Measurements from ENCODE around the gene ANKRD22. TPM values are rescaled to one million over a fixed set of nuclear protein-coding genes. Genes with fewer than 3 reads are reported as not detected.

The ANKRD22 gene
- polyA plus RNA-seq, 1 of the 3 experiments (the other 2 are of a cell fraction): 0.15 TPM

- TF ChIP-seq MAX (IDR thresholded peaks at IDR 0.05; ENCODE audit: low read depth) (no peak), USF2 (IDR thresholded peaks at IDR 0.05; ENCODE audit: borderline replicate concordance, low read depth, low read length) (no peak), RAD21 (IDR thresholded peaks at IDR 0.05; ENCODE audit: low read length) (no peak), GABPA (IDR thresholded peaks at IDR 0.05; ENCODE audit: low read depth) (no peak)
Measured at GRCh38 chr10:88853155-88853881, 1.7 kb upstream of the ANKRD22 start (continued).

GRCh38 chr10:88852327-88852726 is 683 bp upstream of the ANKRD22 start:
- POLR2A ChIA-PET: no interaction called here
- WGBS (ENCODE audit: low lambda C conversion rate): 85% methylated on average over 4 of the region's 4 CpGs
- no peak for DNase-seq
- no peak overlapping the region for H3K27ac ChIP-seq (ENCODE audit: low read depth in 2 of 2, low read length in 1 of 2)
- CTCF ChIA-PET: interaction anchor here (0.6 to 7.1 kb wide), 3 partner anchors 16 to 81 kb away, joined by 3 to 46 read pairs (median 24); no protein-coding TSS in a partner anchor
- H3F3A ChIP-seq (replicated peaks; ENCODE audit: insufficient read depth): no peaks in the 10 kb centered on the region
- H2AFZ ChIP-seq (ENCODE audit: low read depth): no peak overlapping the region
- H3K9ac ChIP-seq: no peak overlapping the region
- H3K4me2 ChIP-seq: no peak overlapping the region
- H3K9me3 ChIP-seq: no peaks in the 10 kb centered on the region
- H3K9me2 ChIP-seq: no peaks in the 10 kb centered on the region
- no peaks in the 10 kb centered on the region for H3K79me2 ChIP-seq (ENCODE audit: insufficient read depth)
- no peaks in the 10 kb centered on the region for H3K36me3 ChIP-seq (replicated peaks in 1 of 2; ENCODE audit: control insufficient read depth in 1 of 2, insufficient read depth in 2 of 2, low read length in 1 of 2)
- H4K20me1 ChIP-seq (ENCODE audit: insufficient read depth): no peaks in the 10 kb centered on the region
- TF ChIP-seq NRF1 (IDR thresholded peaks at IDR 0.05; ENCODE audit: low read depth, low read length) (no peak), RCOR1 (IDR thresholded peaks at IDR 0.05; ENCODE audit: low read length) (no peak), USF1 (IDR thresholded peaks at IDR 0.05; ENCODE audit: borderline replicate concordance, low read depth) (no peak), CTCF (IDR thresholded peaks at IDR 0.05) (no peak), TAF1 (IDR thresholded peaks at IDR 0.05; ENCODE audit: borderline replicate concordance, low read depth, low read length) (no peak), MEF2A (IDR thresholded peaks at IDR 0.05; ENCODE audit: borderline replicate concordance, low read depth) (no peak), CHD2 (IDR thresholded peaks at IDR 0.05; ENCODE audit: low read length, partially characterized antibody) (no peak), RXRA (IDR thresholded peaks at IDR 0.05; ENCODE audit: borderline replicate concordance, low read depth) (no peak), GABPA (IDR thresholded peaks at IDR 0.05; ENCODE audit: low read depth) (no peak), FOXM1 (IDR thresholded peaks at IDR 0.05; ENCODE audit: low read depth) (no peak), USF2 (IDR thresholded peaks at IDR 0.05; ENCODE audit: borderline replicate concordance, low read depth, low read length) (no peak), RAD21 (IDR thresholded peaks at IDR 0.05; ENCODE audit: low read length) (no peak)
- peaks cover 0 to 3% of the 10 kb centered on the region in 2 experiments; a peak in 1 of 4 replicates for H3K4me1 ChIP-seq (ENCODE audit: control insufficient read depth in 1 of 2, insufficient read depth in 2 of 2, low read depth in 1 of 2, low read length in 1 of 2)
- H3K27me3 ChIP-seq (ENCODE audit: insufficient read depth): no peaks in the 10 kb centered on the region
- H3K4me3 ChIP-seq (ENCODE audit: low read depth in 2 of 2, low read length in 1 of 2): no peak overlapping the region

All from SK-N-SH (cell line).